ENCODE measurements around the gene SS18L1.

SS18L1 gene

DNA sequence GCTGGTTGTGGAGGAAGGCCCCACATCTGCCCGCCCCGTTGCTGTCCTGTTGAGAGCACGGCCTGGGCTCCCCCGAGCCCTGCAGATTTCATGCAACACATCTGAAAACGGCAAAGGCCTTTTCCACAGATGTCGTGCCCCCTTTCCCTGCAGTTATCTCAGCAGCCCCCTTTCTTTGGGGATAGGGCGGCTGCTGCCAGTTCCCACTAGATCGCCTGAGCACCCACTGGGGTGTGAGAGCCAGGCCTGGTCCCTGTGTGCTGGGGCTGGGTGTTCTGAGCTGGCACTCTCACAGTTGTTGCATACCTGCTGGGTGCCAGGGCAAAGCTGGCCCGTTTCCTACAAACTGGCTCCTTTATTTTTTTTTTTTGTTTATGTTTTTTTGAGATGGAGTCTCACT is 27.0 kb downstream of the SS18L1 start:
- Histone ChIP-seq H3K36me3 (ENCODE audit: control insufficient read depth in 4 of 4, insufficient read depth in 4 of 4, low read length in 3 of 4) (peaks cover 6 to 52% (median 37%) of the 10 kb centered on the region in 4 experiments), H3K9me3 (ENCODE audit: control extremely low read depth in 1 of 5, control insufficient read depth in 4 of 5, insufficient read depth in 2 of 5, low read depth in 1 of 5, low read length in 4 of 5) (no peaks in the 10 kb centered on the region), H3K4me3 (ENCODE audit: control insufficient read depth in 1 of 7, extremely low read depth in 1 of 7, insufficient read depth in 4 of 7, low read depth in 2 of 7, low read length in 6 of 7) (no peak overlapping the region), H3K27me3 (replicated peaks in 2 of 5; ENCODE audit: control insufficient read depth in 4 of 5, insufficient read depth in 5 of 5, low read length in 4 of 5) (no peaks in the 10 kb centered on the region), H3K27ac (ENCODE audit: insufficient read depth in 1 of 2, low read depth in 1 of 2, low read length in 2 of 2, poor library complexity in 1 of 2, severe bottlenecking in 2 of 2) (no peak overlapping the region), H3K4me1 (ENCODE audit: control extremely low read depth in 1 of 4, control insufficient read depth in 4 of 4, insufficient read depth in 4 of 4, low read length in 3 of 4) (no peaks in the 10 kb centered on the region)
- POLR2A ChIA-PET, result no interaction called here
- CTCF ChIA-PET, result interaction anchor here (0.7 kb wide), 1 partner anchor 21 kb away, joined by 3 read pairs; no protein-coding TSS in a partner anchor
- 90% methylated on average over 7 of the region's 9 CpGs for WGBS (ENCODE audit: insufficient coverage)
- DNase-seq, result no peak

DNA sequence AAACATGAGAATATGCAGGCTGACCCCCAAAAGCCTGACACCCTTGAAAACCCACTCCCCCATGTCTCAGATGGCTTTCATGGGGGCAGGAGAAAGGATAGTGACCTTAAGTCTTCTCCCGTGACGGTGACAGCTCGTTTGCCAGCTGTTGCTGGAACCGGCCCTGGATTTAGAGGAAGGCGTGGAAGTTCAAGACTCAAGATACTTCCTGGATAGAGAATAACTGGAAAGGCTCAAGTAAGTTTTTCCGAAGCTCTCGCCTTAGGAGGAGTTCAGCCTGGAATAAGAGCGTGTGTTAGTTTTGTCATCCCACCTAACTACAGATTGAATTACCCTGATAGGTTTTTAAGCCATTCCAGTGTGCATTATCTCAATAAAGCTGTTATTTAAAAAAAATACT is 27.7 kb downstream of the SS18L1 start:
- no peak for DNase-seq
- 94% methylated on average over 5 of the region's 8 CpGs for WGBS (ENCODE audit: insufficient coverage)
- CTCF ChIA-PET, result interaction anchor here (1.0 kb wide), 1 partner anchor 14 kb away, joined by 6 read pairs; no protein-coding TSS in a partner anchor
- H3K27ac ChIP-seq (ENCODE audit: insufficient read depth in 1 of 2, low read depth in 1 of 2, low read length in 2 of 2, poor library complexity in 1 of 2, severe bottlenecking in 2 of 2), result no peak overlapping the region
- POLR2A ChIA-PET, result interaction anchor here (1.7 kb wide), 1 partner anchor 8 kb away, joined by 6 read pairs; no protein-coding TSS in a partner anchor
- H3K9me3 ChIP-seq (ENCODE audit: control extremely low read depth in 1 of 5, control insufficient read depth in 4 of 5, insufficient read depth in 2 of 5, low read depth in 1 of 5, low read length in 4 of 5), result no peaks in the 10 kb centered on the region
- H3K36me3 ChIP-seq (ENCODE audit: control insufficient read depth in 4 of 4, insufficient read depth in 4 of 4, low read length in 3 of 4), result peaks cover 8 to 49% (median 35%) of the 10 kb centered on the region in 4 experiments
- no peaks in the 10 kb centered on the region for H3K4me1 ChIP-seq (ENCODE audit: control extremely low read depth in 1 of 4, control insufficient read depth in 4 of 4, insufficient read depth in 4 of 4, low read length in 3 of 4)
- no peaks in the 10 kb centered on the region for H3K27me3 ChIP-seq (replicated peaks in 2 of 5; ENCODE audit: control insufficient read depth in 4 of 5, insufficient read depth in 5 of 5, low read length in 4 of 5)
- H3K4me3 ChIP-seq (ENCODE audit: control insufficient read depth in 1 of 7, extremely low read depth in 1 of 7, insufficient read depth in 4 of 7, low read depth in 2 of 7, low read length in 6 of 7), result no peak overlapping the region

DNA sequence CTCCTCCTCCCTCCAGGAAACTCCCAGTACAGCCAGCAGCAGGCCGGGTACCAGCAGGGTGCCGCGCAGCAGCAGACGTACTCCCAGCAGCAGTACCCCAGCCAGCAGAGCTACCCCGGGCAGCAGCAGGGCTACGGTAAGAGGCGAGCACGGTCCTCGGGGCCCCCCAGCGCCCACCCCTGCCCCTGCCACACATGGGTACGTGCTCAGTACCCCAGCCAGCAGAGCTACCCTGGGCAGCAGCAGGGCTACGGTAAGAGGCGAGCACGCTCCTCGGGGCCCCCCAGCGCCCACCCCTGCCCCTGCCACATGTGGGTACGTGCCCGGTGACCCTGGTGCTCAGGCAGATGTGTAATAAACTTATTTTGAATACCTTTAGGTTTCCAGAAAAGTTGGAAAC is 29.1 kb downstream of the SS18L1 start:
- Histone ChIP-seq H3K4me3 (ENCODE audit: control insufficient read depth in 1 of 7, extremely low read depth in 1 of 7, insufficient read depth in 4 of 7, low read depth in 2 of 7, low read length in 6 of 7) (no peak overlapping the region), H3K36me3 (ENCODE audit: control insufficient read depth in 4 of 4, insufficient read depth in 4 of 4, low read length in 3 of 4) (peaks cover 8 to 50% (median 35%) of the 10 kb centered on the region in 4 experiments), H3K27me3 (replicated peaks in 2 of 5; ENCODE audit: control insufficient read depth in 4 of 5, insufficient read depth in 5 of 5, low read length in 4 of 5) (no peaks in the 10 kb centered on the region), H3K9me3 (ENCODE audit: control extremely low read depth in 1 of 5, control insufficient read depth in 4 of 5, insufficient read depth in 2 of 5, low read depth in 1 of 5, low read length in 4 of 5) (no peaks in the 10 kb centered on the region), H3K27ac (ENCODE audit: insufficient read depth in 1 of 2, low read depth in 1 of 2, low read length in 2 of 2, poor library complexity in 1 of 2, severe bottlenecking in 2 of 2) (no peak overlapping the region), H3K4me1 (ENCODE audit: control extremely low read depth in 1 of 4, control insufficient read depth in 4 of 4, insufficient read depth in 4 of 4, low read length in 3 of 4) (no peaks in the 10 kb centered on the region)
- DNase-seq, result no peak
- POLR2A ChIA-PET, result interaction anchor here (0.6 to 1.7 kb wide), 2 partner anchors 10 to 133 kb away, joined by 3 to 6 read pairs; no protein-coding TSS in a partner anchor
- CTCF ChIA-PET, result no interaction called here
- 97% methylated on average over 11 of the region's 18 CpGs for WGBS (ENCODE audit: insufficient coverage)

DNA sequence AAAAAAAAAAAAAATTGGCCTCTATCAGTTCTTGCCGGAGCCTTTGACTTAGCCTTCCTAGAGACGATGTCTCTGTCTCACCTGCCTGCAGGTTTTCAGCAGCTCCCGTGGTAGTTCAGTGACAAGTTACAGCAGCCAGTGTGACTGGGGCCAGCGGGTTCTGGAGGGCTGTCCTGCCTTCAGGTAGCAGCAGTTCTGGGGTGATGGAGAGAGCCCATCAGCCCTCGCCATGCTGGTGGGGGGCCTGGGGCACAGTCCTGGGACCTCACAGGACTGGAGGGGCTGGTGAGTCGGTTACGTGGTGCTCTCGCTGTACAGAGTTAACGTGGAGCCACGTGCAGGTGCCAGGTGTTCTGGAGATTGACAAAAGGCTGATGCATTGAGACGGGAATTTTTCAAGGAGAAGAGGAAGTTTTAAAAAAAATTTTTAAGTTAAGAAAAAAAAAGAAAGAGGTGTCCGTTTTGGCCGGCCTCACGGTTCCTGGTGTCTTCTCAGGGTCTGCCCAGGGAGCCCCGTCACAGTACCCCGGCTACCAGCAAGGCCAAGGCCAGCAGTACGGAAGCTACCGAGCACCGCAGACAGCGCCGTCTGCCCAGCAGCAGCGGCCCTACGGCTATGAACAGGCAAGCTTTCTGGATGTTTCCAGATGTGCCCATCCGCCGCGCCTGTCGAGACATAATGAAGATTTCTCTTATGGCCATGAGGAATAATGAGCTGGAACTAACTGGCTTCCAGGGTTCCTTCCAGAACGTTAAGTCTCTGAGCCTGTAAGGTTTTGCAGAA is 30.6 kb downstream of the SS18L1 start:
- ChIA-PET CTCF (interaction anchor here (0.7 to 0.8 kb wide), 2 partner anchors 50 to 164 kb away, joined by 3 read pairs; no protein-coding TSS in a partner anchor), POLR2A (no interaction called here)
- Histone ChIP-seq H3K4me3 (ENCODE audit: control insufficient read depth in 1 of 7, extremely low read depth in 1 of 7, insufficient read depth in 4 of 7, low read depth in 2 of 7, low read length in 6 of 7) (no peak overlapping the region), H3K9me3 (ENCODE audit: control extremely low read depth in 1 of 5, control insufficient read depth in 4 of 5, insufficient read depth in 2 of 5, low read depth in 1 of 5, low read length in 4 of 5) (no peaks in the 10 kb centered on the region), H3K27me3 (replicated peaks in 2 of 5; ENCODE audit: control insufficient read depth in 4 of 5, insufficient read depth in 5 of 5, low read length in 4 of 5) (no peaks in the 10 kb centered on the region), H3K27ac (ENCODE audit: insufficient read depth in 1 of 2, low read depth in 1 of 2, low read length in 2 of 2, poor library complexity in 1 of 2, severe bottlenecking in 2 of 2) (no peak overlapping the region), H3K4me1 (ENCODE audit: control extremely low read depth in 1 of 4, control insufficient read depth in 4 of 4, insufficient read depth in 4 of 4, low read length in 3 of 4) (no peaks in the 10 kb centered on the region), H3K36me3 (ENCODE audit: control insufficient read depth in 4 of 4, insufficient read depth in 4 of 4, low read length in 3 of 4) (peaks cover 8 to 43% (median 30%) of the 10 kb centered on the region in 4 experiments)
- 97% methylated on average over 25 of the region's 28 CpGs for WGBS (ENCODE audit: insufficient coverage)
- DNase-seq, result no peak

DNA sequence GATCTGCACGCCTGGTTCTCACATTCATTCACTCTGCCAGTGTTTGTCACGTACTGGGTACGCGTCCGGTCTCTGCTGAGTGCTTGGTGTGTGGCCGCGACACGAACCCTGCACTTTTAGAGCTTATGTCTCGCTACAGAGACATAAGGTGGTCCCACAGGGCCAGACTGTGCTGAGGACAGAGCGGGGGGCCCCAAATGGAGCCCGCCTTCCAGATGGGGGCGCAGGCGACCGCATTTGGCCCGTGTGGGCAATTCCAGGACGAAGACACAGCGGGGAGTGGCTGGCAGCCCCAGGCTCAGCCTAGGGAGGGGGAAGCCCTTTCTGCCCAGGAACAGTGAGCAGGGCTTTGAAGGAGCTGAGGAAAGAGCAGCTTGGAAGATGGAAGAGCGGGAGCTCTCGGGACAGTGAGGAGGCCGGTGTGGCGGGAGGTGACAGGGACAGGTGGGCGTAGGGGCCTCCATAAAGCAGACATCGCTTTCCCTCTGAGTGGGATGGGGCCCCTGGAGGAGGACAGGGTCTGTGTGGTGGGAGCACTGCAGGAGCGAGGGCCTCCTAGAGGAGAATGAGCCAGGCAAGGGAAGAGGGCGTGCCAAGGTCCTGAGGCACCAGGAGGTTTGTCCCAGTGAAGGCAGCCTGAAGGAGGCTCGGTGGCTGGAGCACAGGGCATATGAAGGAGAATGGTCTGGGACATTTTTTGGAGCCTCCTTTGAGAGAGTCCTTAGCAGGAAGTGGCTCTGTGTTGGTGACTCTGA is 31.5 kb downstream of the SS18L1 start:
- WGBS (ENCODE audit: insufficient coverage), result 98% methylated on average over 22 of the region's 26 CpGs
- CTCF ChIA-PET, result interaction anchor here (0.7 to 0.8 kb wide), 2 partner anchors 51 to 165 kb away, joined by 3 read pairs; no protein-coding TSS in a partner anchor
- no peak for DNase-seq
- Histone ChIP-seq H3K9me3 (ENCODE audit: control extremely low read depth in 1 of 5, control insufficient read depth in 4 of 5, insufficient read depth in 2 of 5, low read depth in 1 of 5, low read length in 4 of 5) (no peaks in the 10 kb centered on the region), H3K27ac (ENCODE audit: insufficient read depth in 1 of 2, low read depth in 1 of 2, low read length in 2 of 2, poor library complexity in 1 of 2, severe bottlenecking in 2 of 2) (no peak overlapping the region), H3K27me3 (replicated peaks in 2 of 5; ENCODE audit: control insufficient read depth in 4 of 5, insufficient read depth in 5 of 5, low read length in 4 of 5) (no peaks in the 10 kb centered on the region), H3K4me1 (ENCODE audit: control extremely low read depth in 1 of 4, control insufficient read depth in 4 of 4, insufficient read depth in 4 of 4, low read length in 3 of 4) (no peaks in the 10 kb centered on the region), H3K4me3 (ENCODE audit: control insufficient read depth in 1 of 7, extremely low read depth in 1 of 7, insufficient read depth in 4 of 7, low read depth in 2 of 7, low read length in 6 of 7) (no peak overlapping the region), H3K36me3 (ENCODE audit: control insufficient read depth in 4 of 4, insufficient read depth in 4 of 4, low read length in 3 of 4) (peaks cover 8 to 49% (median 29%) of the 10 kb centered on the region in 4 experiments)
- POLR2A ChIA-PET, result no interaction called here

DNA sequence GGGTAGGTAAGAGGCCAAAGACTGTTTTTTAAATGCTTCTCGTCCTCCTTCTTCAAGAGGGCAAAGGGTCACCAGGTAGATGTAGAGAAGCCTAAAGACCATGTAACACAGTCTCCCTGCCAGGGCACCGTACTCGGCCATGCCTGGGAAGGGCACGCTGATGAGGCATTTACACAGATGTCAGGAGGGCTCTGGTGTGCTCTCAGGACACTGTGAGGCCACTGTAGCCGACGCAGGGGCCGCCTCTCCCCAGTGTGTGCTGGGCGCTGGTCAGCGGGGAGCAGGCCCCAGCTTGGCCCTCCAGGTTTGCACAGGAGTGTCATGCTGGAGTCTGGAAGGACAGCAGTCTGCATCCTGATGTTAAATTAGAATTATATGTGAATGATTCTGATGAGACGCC is 32.1 kb downstream of the SS18L1 start:
- no peaks in the 10 kb centered on the region for H3K4me1 ChIP-seq (ENCODE audit: control extremely low read depth in 1 of 4, control insufficient read depth in 4 of 4, insufficient read depth in 4 of 4, low read length in 3 of 4)
- WGBS (ENCODE audit: insufficient coverage), result 98% methylated on average over 7 of the region's 10 CpGs
- DNase-seq, result no peak
- no peaks in the 10 kb centered on the region for H3K9me3 ChIP-seq (ENCODE audit: control extremely low read depth in 1 of 5, control insufficient read depth in 4 of 5, insufficient read depth in 2 of 5, low read depth in 1 of 5, low read length in 4 of 5)
- H3K36me3 ChIP-seq (ENCODE audit: control insufficient read depth in 4 of 4, insufficient read depth in 4 of 4, low read length in 3 of 4), result peaks cover 8 to 50% (median 27%) of the 10 kb centered on the region in 4 experiments
- CTCF ChIA-PET, result no interaction called here
- H3K27me3 ChIP-seq (replicated peaks in 2 of 5; ENCODE audit: control insufficient read depth in 4 of 5, insufficient read depth in 5 of 5, low read length in 4 of 5), result no peaks in the 10 kb centered on the region
- no peak overlapping the region for H3K4me3 ChIP-seq (ENCODE audit: control insufficient read depth in 1 of 7, extremely low read depth in 1 of 7, insufficient read depth in 4 of 7, low read depth in 2 of 7, low read length in 6 of 7)
- POLR2A ChIA-PET, result no interaction called here
- no peak overlapping the region for H3K27ac ChIP-seq (ENCODE audit: insufficient read depth in 1 of 2, low read depth in 1 of 2, low read length in 2 of 2, poor library complexity in 1 of 2, severe bottlenecking in 2 of 2)

DNA sequence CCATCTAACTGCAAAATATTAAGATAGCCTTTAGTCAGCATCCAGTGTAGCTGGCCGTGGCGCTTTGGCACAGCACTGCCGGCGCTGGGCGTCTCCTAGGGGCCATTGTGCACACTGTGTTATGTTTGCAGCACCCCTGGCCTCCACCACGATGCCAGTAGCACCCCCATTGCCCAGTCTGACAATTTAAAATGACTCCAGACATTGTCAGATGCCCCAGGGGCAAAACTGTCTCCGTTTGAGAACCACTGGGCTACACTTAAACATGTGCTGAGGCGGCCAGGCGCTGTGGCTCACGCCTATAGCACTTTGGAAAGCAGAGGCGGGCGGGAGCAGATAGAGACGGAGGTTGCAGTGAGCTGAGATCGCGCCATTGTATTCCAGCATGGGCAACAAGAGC is 33.3 kb downstream of the SS18L1 start:
- Histone ChIP-seq H3K4me1 (ENCODE audit: control extremely low read depth in 1 of 4, control insufficient read depth in 4 of 4, insufficient read depth in 4 of 4, low read length in 3 of 4) (peaks cover under 1 to 4% (median 3%) of the 10 kb centered on the region in 4 experiments), H3K27me3 (replicated peaks in 2 of 5; ENCODE audit: control insufficient read depth in 4 of 5, insufficient read depth in 5 of 5, low read length in 4 of 5) (no peaks in the 10 kb centered on the region), H3K4me3 (ENCODE audit: control insufficient read depth in 1 of 7, extremely low read depth in 1 of 7, insufficient read depth in 4 of 7, low read depth in 2 of 7, low read length in 6 of 7) (no peak overlapping the region), H3K9me3 (ENCODE audit: control extremely low read depth in 1 of 5, control insufficient read depth in 4 of 5, insufficient read depth in 2 of 5, low read depth in 1 of 5, low read length in 4 of 5) (no peaks in the 10 kb centered on the region), H3K27ac (ENCODE audit: insufficient read depth in 1 of 2, low read depth in 1 of 2, low read length in 2 of 2, poor library complexity in 1 of 2, severe bottlenecking in 2 of 2) (no peak overlapping the region), H3K36me3 (ENCODE audit: control insufficient read depth in 4 of 4, insufficient read depth in 4 of 4, low read length in 3 of 4) (peaks cover 8 to 50% (median 27%) of the 10 kb centered on the region in 4 experiments)
- CTCF ChIA-PET, result interaction anchor here (1.4 kb wide), 1 partner anchor 10 kb away, joined by 4 read pairs; no protein-coding TSS in a partner anchor
- DNase-seq, result no peak
- WGBS (ENCODE audit: insufficient coverage), result 96% methylated on average over 14 of the region's 15 CpGs
- POLR2A ChIA-PET, result no interaction called here
